Neural cell (in vitro differentiated cells): ENCODE results near the gene GSG1L2. TPM values are rescaled to one million over a fixed set of nuclear protein-coding genes. Genes with fewer than 3 reads are reported as not detected.

Source experiments
- H2AFZ ChIP-seq: fragments of 200-600, 300-800 bp; sonication (generic), shearing (Covaris generic); 2 replicates; pipeline ENCODE4 v1.6.0; 2014; ENCODE audit warnings: low read depth, mild to moderate bottlenecking, antibody characterized with exemption, low read length, moderate library complexity
- H3F3A ChIP-seq: fragments of 200-600 bp; shearing (Covaris generic); 2 replicates; pipeline ENCODE4 v1.6.1; 2016; ENCODE audit warnings: mild to moderate bottlenecking, moderate library complexity, mixed read lengths, antibody characterized with exemption, low read length; ENCODE audit not compliant: insufficient read depth, poor library complexity, severe bottlenecking
- H3K27ac ChIP-seq: fragments of 200-600, 300-800 bp; sonication (generic), shearing (Covaris generic); 2 replicates; pipeline ENCODE4 v1.5.1; 2014; ENCODE audit warnings: mild to moderate bottlenecking, low read length, moderate library complexity
- H3K27me3 ChIP-seq: fragments of 300-800, 200-600 bp; sonication (generic), shearing (Covaris generic); 2 replicates; pipeline ENCODE4 v1.6.0; 2014; ENCODE audit warnings: mild to moderate bottlenecking, low read depth, low read length, moderate library complexity; ENCODE audit not compliant: insufficient read depth
- H3K36me3 ChIP-seq: fragments of 300-800, 200-600 bp; sonication (generic), shearing (Covaris generic); 2 replicates; pipeline ENCODE4 v1.5.1; 2014; ENCODE audit warnings: mild to moderate bottlenecking, antibody characterized with exemption, low read length, moderate library complexity; ENCODE audit not compliant: insufficient read depth
- H3K4me2 ChIP-seq: fragments of 300-800, 200-600 bp; sonication (generic), shearing (Covaris generic); 2 replicates; pipeline ENCODE4 v1.6.0; 2014; ENCODE audit warnings: mild to moderate bottlenecking, low read length
- H3K4me3 ChIP-seq: fragments of 300-800, 200-600 bp; sonication (generic), shearing (Covaris generic); 2 replicates; pipeline ENCODE4 v1.5.1; 2014; ENCODE audit warnings: mild to moderate bottlenecking, low read length, moderate library complexity
- H3K79me2 ChIP-seq: fragments of 200-600 bp; shearing (Covaris generic); replicated peaks from 2 replicates; pipeline ENCODE4 v1.6.0; 2014; ENCODE audit warnings: mild to moderate bottlenecking, low read length, moderate library complexity; ENCODE audit not compliant: insufficient read depth
- H3K9ac ChIP-seq: fragments of 300-800, 200-600 bp; sonication (generic), shearing (Covaris generic); 2 replicates; pipeline ENCODE4 v1.6.1; 2016; ENCODE audit warnings: mild to moderate bottlenecking, low read length, mixed read lengths
- H3K9me2 ChIP-seq: fragments of 200-600 bp; shearing (Covaris generic); 2 replicates; pipeline ENCODE4 v1.6.1; 2016; ENCODE audit warnings: mild to moderate bottlenecking, low read length, mixed read lengths; ENCODE audit not compliant: insufficient read depth
- H3K9me3 ChIP-seq: fragments of 200-600, 300-800 bp; sonication (generic), shearing (Covaris generic); 2 replicates; pipeline ENCODE4 v1.6.1; 2016; ENCODE audit warnings: mild to moderate bottlenecking, mixed run types, low read length, moderate library complexity, mixed read lengths
- H4K20me1 ChIP-seq: fragments of 200-600 bp; shearing (Covaris generic); 2 replicates; pipeline ENCODE4 v1.6.1; 2016; ENCODE audit warnings: mild to moderate bottlenecking, mixed run types; ENCODE audit not compliant: insufficient read depth
- CTCF ChIP-seq: fragments of 450-650 bp; IDR thresholded peaks from 2 replicates; pipeline ENCODE4 v1.5.1; 2014; ENCODE audit warnings: antibody characterized with exemption, mild to moderate bottlenecking, moderate library complexity; ENCODE audit not compliant: poor library complexity, severe bottlenecking
- EP300 ChIP-seq: fragments of 450-650 bp; conservative IDR thresholded peaks from 2 replicates; pipeline ENCODE4 v1.6.1; 2014; ENCODE audit warnings: antibody characterized with exemption, mild to moderate bottlenecking, moderate library complexity; ENCODE audit not compliant: poor library complexity, severe bottlenecking
- EZH2 ChIP-seq: fragments of 200-600, 300-800 bp; shearing (Covaris generic), sonication (generic); IDR thresholded peaks from 2 replicates; pipeline ENCODE4 v1.6.1; 2014; ENCODE audit warnings: antibody characterized with exemption, low read length, borderline replicate concordance, mild to moderate bottlenecking; ENCODE audit not compliant: insufficient read depth, poor library complexity, severe bottlenecking
- MXI1 ChIP-seq: fragments of 450-650 bp; conservative IDR thresholded peaks from 2 replicates; pipeline ENCODE4 v1.6.1; 2014; ENCODE audit warnings: antibody characterized with exemption, mild to moderate bottlenecking; ENCODE audit not compliant: poor library complexity, severe bottlenecking
- POLR2AphosphoS5 ChIP-seq: IDR thresholded peaks from 2 replicates; pipeline ENCODE4 v1.6.1; 2012
- RAD21 ChIP-seq: fragments of 450-650 bp; conservative IDR thresholded peaks from 2 replicates; pipeline ENCODE4 v1.6.1; 2014; ENCODE audit warnings: antibody characterized with exemption, mild to moderate bottlenecking, moderate library complexity
- REST ChIP-seq: IDR thresholded peaks from 2 replicates; pipeline ENCODE4 v1.6.1; 2012; ENCODE audit warnings: borderline replicate concordance
- SMC3 ChIP-seq: fragments of 450-650 bp; conservative IDR thresholded peaks from 2 replicates; pipeline ENCODE4 v1.6.1; 2014; ENCODE audit warnings: antibody characterized with exemption, mild to moderate bottlenecking, moderate library complexity; ENCODE audit not compliant: poor library complexity
- TAF1 ChIP-seq: IDR thresholded peaks from 2 replicates; pipeline ENCODE4 v1.6.1; 2012; ENCODE audit warnings: low read depth
- polyA plus RNA-seq: library from polyadenylated mRNA; depleted of rRNA; stranded (reverse); fragments of >200 nt; gene quantifications from 2 replicates; pipeline ENCODE4 v1.2.3, GENCODE V29; 2014

Gene GSG1L2
- polyA plus RNA-seq, 1 donor from 2014 or later = not detected

GRCh38 chr17:9839433-9839832, 17.6 kb upstream of the GSG1L2 start:
- Histone ChIP-seq H3K36me3 (no peaks in the 10 kb centered on the region), H3K9me3 (no peaks in the 10 kb centered on the region), H3K4me2 (no peak overlapping the region), H3F3A (no peaks in the 10 kb centered on the region), H3K9me2 (no peaks in the 10 kb centered on the region), H3K79me2 (no peaks in the 10 kb centered on the region), H3K27ac (no peak overlapping the region), H3K27me3 (no peaks in the 10 kb centered on the region), H2AFZ (no peak overlapping the region), H3K9ac (no peak overlapping the region), H3K4me3 (no peak overlapping the region), H4K20me1 (no peaks in the 10 kb centered on the region)
- TF ChIP-seq REST (no peak), EZH2 (no peak), CTCF (no peak), EP300 (no peak), TAF1 (no peak), SMC3 (no peak), POLR2AphosphoS5 (no peak), RAD21 (no peak), MXI1 (no peak)

GRCh38 chr17:9837551-9838471, 15.9 kb upstream of the GSG1L2 start:
- H3K36me3 ChIP-seq = no peaks in the 10 kb centered on the region
- no peaks in the 10 kb centered on the region for H3K27me3 ChIP-seq
- H3K9ac ChIP-seq = no peak overlapping the region
- TF ChIP-seq EZH2 (no peak), CTCF (no peak), EP300 (no peak), POLR2AphosphoS5 (no peak), MXI1 (no peak), SMC3 (no peak), REST (no peak), TAF1 (no peak), RAD21 (no peak)
- H3K9me3 ChIP-seq = no peaks in the 10 kb centered on the region
- no peaks in the 10 kb centered on the region for H3F3A ChIP-seq
- H3K4me3 ChIP-seq = no peak overlapping the region
- no peak overlapping the region for H2AFZ ChIP-seq
- no peak overlapping the region for H3K27ac ChIP-seq
- H3K79me2 ChIP-seq = no peaks in the 10 kb centered on the region
- no peaks in the 10 kb centered on the region for H3K9me2 ChIP-seq
- no peaks in the 10 kb centered on the region for H4K20me1 ChIP-seq
- no peak overlapping the region for H3K4me2 ChIP-seq
